Stomach (tissue), 9 donors: ENCODE data around the gene SLC16A2. TPM values are rescaled to one million over a fixed set of nuclear protein-coding genes. Genes with fewer than 3 reads are reported as not detected.

Experiments used
- DNase-seq, 2 donors: peaks; one replicate each; pipeline versions ENCODE4 v3.0.0 to v3.0.0-alpha.2; 2013 to 2019
- H3K27ac ChIP-seq, 5 donors: fragments of 200-600 bp in 4 of 5; sonication (generic) in 4 of 5; one replicate each; pipeline ENCODE4 v1.5.1; 2013 to 2019; ENCODE audit warnings: mild to moderate bottlenecking in 1 of 5, moderate library complexity in 1 of 5
- H3K27me3 ChIP-seq, 3 donors: fragments of 200-600 bp; sonication (generic); one replicate each; pipeline ENCODE4 v1.5.1; 2017 to 2019; ENCODE audit warnings: mixed run types in 1 of 3
- H3K36me3 ChIP-seq, 4 donors: fragments of 200-600 bp; sonication (generic); 1 replicate in 3 of 4; 2 replicates in 1 of 4; pipeline ENCODE4 v1.5.1; 2016 to 2019
- H3K4me1 ChIP-seq, 4 donors: fragments of 200-600 bp; sonication (generic); one replicate each; pipeline ENCODE4 v1.5.1; 2016 to 2019
- H3K4me3 ChIP-seq, 4 donors: fragments of 200-600 bp; sonication (generic) in 3 of 4; one replicate each; pipeline ENCODE4 v1.5.1; 2016 to 2019; ENCODE audit warnings: mild to moderate bottlenecking in 1 of 4
- H3K9me3 ChIP-seq, 4 donors: fragments of 200-600 bp; sonication (generic); one replicate each; pipeline ENCODE4 v1.5.1; 2016 to 2019
- EP300 ChIP-seq: sonication (generic); formaldehyde crosslinking; IDR thresholded peaks from one replicate; pipeline ENCODE4 v1.6.1; 2017; ENCODE audit warnings: antibody characterized with exemption
- POLR2A ChIP-seq, 4 donors: fragments of 450-650 bp; IDR thresholded peaks; one replicate each; pipeline ENCODE4 v1.6.1; 2016; ENCODE audit warnings: antibody characterized with exemption in 4 of 4, control low read depth in 2 of 4, mild to moderate bottlenecking in 1 of 4, moderate library complexity in 1 of 4
- POLR2AphosphoS5 ChIP-seq, 3 donors: sonication (generic); formaldehyde crosslinking; IDR thresholded peaks; one replicate each; pipeline ENCODE4 v1.6.1; 2016; ENCODE audit warnings: antibody characterized with exemption in 3 of 3
- WGBS, 5 donors: extraction: QIAGEN DNeasy Blood & Tissue Kit in 3 of 5; methylation state at CpG; one replicate each; pipeline versions ENCODE4 v1.1.5 to v1.1.7; 2013 to 2018; 5-methylcytosine and 5-hydroxymethylcytosine counted together
- intact Hi-C: fragments of 100-400 bp; cut with DNase I; formaldehyde crosslinking; loops from one replicate; pipeline ENCODE4 v1.15.1; 2023; ENCODE audit warnings: low total_unique reads
- polyA plus RNA-seq, 3 donors: library from polyadenylated mRNA; stranded (reverse); fragments of 200-250 nt; gene quantifications; one replicate each; pipeline ENCODE4 v1.2.3, GENCODE V29; 2013
- total RNA-seq, 5 donors: library from RNA; depleted of rRNA; stranded (reverse); fragments of >200 nt; gene quantifications; one replicate each; pipeline versions ENCODE4 v1.1.0 to v1.2.3, GENCODE V29; 2014 to 2016
- TF ChIP-seq, protein P1 (sequence below), 7 experiments: fragments of 450-650 bp in 4 of 7; fragments of 200-600 bp in 3 of 7; sonication (generic) in 3 of 7; IDR thresholded peaks; one replicate each; pipeline ENCODE4 v1.5.1; 2016 to 2019; ENCODE audit warnings: antibody characterized with exemption in 7 of 7, control low read depth in 2 of 7, mild to moderate bottlenecking in 1 of 7
- donor health status: healthy with polysubstance abuse.
- donor health status: Bipolar disorder and iron deficiency.
- donor health status: healthy.

Gene SLC16A2
- total and polyA plus RNA-seq, 8 donors, result 0.29 to 4.4 (median 2.4) TPM; not detected in 1

DNA sequence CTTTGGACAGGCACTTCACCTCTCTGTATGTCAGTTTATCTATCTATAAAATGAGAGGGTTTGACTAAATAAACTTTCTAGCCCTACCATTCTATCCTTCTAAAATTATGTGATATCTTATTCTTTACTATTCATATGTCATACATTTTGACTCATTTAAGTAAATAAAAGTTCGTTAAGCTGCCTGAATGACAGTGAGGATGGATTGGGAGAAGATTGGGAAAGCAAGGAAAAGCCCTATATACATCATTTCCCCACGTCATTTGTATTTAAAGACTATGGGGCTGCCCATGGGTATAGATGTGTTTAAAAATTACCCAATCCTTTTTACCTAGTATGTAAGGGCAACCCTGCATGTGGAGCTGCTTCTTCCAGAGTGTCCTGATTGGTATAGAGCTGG is 5.3 kb downstream of the SLC16A2 start:
- Histone ChIP-seq H3K4me3 (no peak overlapping the region), H3K4me1 (peaks cover 0 to 13% (median 7%) of the 10 kb centered on the region in 4 donors), H3K27me3 (peaks cover 0 to 16% (median 6%) of the 10 kb centered on the region in 3 donors), H3K36me3 (no peaks in the 10 kb centered on the region), H3K9me3 (no peaks in the 10 kb centered on the region), H3K27ac (no peak overlapping the region)
- intact Hi-C loops, result no loop called here
- 43 to 72% (median 53%) methylated on average over 2 of the region's 2 CpGs for WGBS, 5 donors
- no peak for DNase-seq
- TF ChIP-seq POLR2A (IDR thresholded peaks at IDR 0.05), result no peak
- TF ChIP-seq EP300, result no peak
- no peak for TF ChIP-seq POLR2AphosphoS5 (IDR thresholded peaks at IDR 0.05)
- TF ChIP-seq, protein P1, sequence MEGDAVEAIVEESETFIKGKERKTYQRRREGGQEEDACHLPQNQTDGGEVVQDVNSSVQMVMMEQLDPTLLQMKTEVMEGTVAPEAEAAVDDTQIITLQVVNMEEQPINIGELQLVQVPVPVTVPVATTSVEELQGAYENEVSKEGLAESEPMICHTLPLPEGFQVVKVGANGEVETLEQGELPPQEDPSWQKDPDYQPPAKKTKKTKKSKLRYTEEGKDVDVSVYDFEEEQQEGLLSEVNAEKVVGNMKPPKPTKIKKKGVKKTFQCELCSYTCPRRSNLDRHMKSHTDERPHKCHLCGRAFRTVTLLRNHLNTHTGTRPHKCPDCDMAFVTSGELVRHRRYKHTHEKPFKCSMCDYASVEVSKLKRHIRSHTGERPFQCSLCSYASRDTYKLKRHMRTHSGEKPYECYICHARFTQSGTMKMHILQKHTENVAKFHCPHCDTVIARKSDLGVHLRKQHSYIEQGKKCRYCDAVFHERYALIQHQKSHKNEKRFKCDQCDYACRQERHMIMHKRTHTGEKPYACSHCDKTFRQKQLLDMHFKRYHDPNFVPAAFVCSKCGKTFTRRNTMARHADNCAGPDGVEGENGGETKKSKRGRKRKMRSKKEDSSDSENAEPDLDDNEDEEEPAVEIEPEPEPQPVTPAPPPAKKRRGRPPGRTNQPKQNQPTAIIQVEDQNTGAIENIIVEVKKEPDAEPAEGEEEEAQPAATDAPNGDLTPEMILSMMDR (IDR thresholded peaks at IDR 0.05), result no peak

DNA sequence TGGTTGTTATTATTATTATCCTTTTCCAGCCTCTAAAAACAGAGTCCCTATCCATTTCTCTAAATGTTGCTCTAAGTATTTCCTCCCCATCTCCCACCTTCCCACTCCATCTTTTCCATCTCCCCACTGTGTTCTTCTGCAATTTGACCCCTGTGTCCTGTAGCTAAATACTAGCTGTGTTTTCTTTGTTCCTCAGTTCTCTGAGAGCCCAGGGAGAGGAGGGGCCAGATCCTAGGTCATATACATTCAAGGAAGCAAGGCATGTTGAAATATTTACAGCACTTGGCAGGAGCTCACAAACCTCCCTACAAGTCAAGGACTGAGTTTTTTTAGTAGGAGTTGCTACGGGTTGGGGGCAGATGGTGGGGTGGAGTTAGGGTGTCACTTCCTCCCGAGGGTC is 10.5 kb downstream of the SLC16A2 start:
- WGBS, 5 donors, result 5 to 29% (median 28%) methylated on average over 2 of the region's 2 CpGs
- no peak overlapping the region for H3K4me3 ChIP-seq
- intact Hi-C loops, result no loop called here
- H3K9me3 ChIP-seq, result no peaks in the 10 kb centered on the region
- H3K27ac ChIP-seq, result no peak overlapping the region
- no peaks in the 10 kb centered on the region for H3K27me3 ChIP-seq
- H3K36me3 ChIP-seq, result no peaks in the 10 kb centered on the region
- no peak for TF ChIP-seq EP300
- TF ChIP-seq POLR2A (IDR thresholded peaks at IDR 0.05), result no peak
- TF ChIP-seq, protein P1 (IDR thresholded peaks at IDR 0.05), result no peak
- no peak for TF ChIP-seq POLR2AphosphoS5 (IDR thresholded peaks at IDR 0.05)
- DNase-seq, result peak in 1 of 2 donors; percentile 15
- no peaks in the 10 kb centered on the region for H3K4me1 ChIP-seq

DNA sequence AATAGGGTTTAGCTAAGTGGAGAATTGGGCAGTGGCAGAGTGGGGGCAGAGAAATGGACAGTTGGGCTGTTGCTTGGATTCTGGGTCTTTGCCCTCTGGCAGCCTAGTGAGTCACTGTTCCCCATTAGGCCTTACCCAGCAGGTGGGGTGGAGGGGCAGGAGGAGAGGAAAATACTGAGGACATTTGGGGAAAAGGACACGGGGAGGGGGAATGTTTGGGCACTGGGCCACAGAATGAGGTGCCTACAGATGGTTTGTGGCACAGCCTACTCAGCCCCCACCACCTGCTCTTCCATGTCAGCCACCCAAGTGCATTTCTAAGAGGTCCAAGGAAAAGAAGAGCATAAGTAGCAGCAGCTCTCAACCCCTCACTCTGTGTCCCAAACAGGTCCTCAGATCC is 13.0 kb downstream of the SLC16A2 start:
- no peaks in the 10 kb centered on the region for H3K4me1 ChIP-seq
- WGBS, 5 donors, result 60 to 100% (median 68%) methylated on average over 1 of the region's 1 CpG
- DNase-seq, result no peak
- no peak overlapping the region for H3K27ac ChIP-seq
- intact Hi-C loops, result no loop called here
- no peak overlapping the region for H3K4me3 ChIP-seq
- no peaks in the 10 kb centered on the region for H3K27me3 ChIP-seq
- H3K36me3 ChIP-seq, result no peaks in the 10 kb centered on the region
- TF ChIP-seq POLR2A (IDR thresholded peaks at IDR 0.05) (no peak), EP300 (no peak), POLR2AphosphoS5 (IDR thresholded peaks at IDR 0.05) (no peak)
- TF ChIP-seq, protein P1 (IDR thresholded peaks at IDR 0.05), result no peak
- H3K9me3 ChIP-seq, result no peaks in the 10 kb centered on the region

DNA sequence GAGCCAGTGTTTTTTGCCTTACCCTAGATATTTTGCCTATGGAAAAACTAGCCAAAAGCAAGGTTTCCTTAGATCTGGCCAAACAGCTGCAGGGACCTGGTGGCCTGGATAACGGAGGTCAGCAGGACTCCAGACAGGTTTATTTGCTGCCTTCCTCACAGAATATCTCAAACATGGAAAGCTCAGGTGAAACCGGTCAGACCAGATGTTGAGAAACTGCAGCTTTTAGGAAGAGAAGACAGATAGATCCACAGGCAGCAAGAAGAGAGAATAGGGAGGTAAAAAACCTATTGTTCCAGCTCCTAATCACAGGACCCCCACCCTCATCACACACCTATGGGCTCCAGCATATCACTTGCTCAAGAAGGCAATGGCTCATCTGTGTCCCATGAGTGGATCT is 16.2 kb downstream of the SLC16A2 start:
- TF ChIP-seq POLR2A (IDR thresholded peaks at IDR 0.05) (no peak), EP300 (no peak), POLR2AphosphoS5 (IDR thresholded peaks at IDR 0.05) (no peak)
- TF ChIP-seq, protein P1 (IDR thresholded peaks at IDR 0.05), result no peak
- Histone ChIP-seq H3K27me3 (peaks cover 0 to 3% (median 0%) of the 10 kb centered on the region in 3 donors), H3K9me3 (no peaks in the 10 kb centered on the region), H3K36me3 (no peaks in the 10 kb centered on the region), H3K4me3 (no peak overlapping the region), H3K27ac (no peak overlapping the region), H3K4me1 (no peaks in the 10 kb centered on the region)
- peak in 1 of 2 donors; percentile 7 for DNase-seq
- intact Hi-C loops, result no loop called here
- WGBS, 5 donors, result 30 to 55% (median 50%) methylated on average over 2 of the region's 2 CpGs
